Endodermal cell (in vitro differentiated cells): ENCODE measurements around the gene MAL. TPM values are rescaled to one million over a fixed set of nuclear protein-coding genes. Genes with fewer than 3 reads are reported as not detected.

Experiments used
- DNase-seq: peaks from one replicate; pipeline ENCODE4 v3.0.0-alpha.2; 2017
- H3K27ac ChIP-seq: 2 replicates; pipeline ENCODE4 v1.5.1; 2013; ENCODE audit warnings: mild to moderate bottlenecking, low read depth, low read length, moderate library complexity
- H3K27me3 ChIP-seq: 2 replicates; pipeline ENCODE4 v1.6.1; 2013; ENCODE audit warnings: mild to moderate bottlenecking, low read length, moderate library complexity; ENCODE audit not compliant: insufficient read depth, control insufficient read depth, poor library complexity, severe bottlenecking
- H3K36me3 ChIP-seq: 2 replicates; pipeline ENCODE4 v1.7.0; 2013; ENCODE audit warnings: mild to moderate bottlenecking, low read length, moderate library complexity; ENCODE audit not compliant: control insufficient read depth, insufficient read depth
- H3K4me1 ChIP-seq: one replicate; pipeline ENCODE4 v1.7.0; 2013; ENCODE audit warnings: low read length; ENCODE audit not compliant: control insufficient read depth, insufficient read depth
- H3K4me3 ChIP-seq: 2 replicates; pipeline ENCODE4 v1.5.1; 2013; ENCODE audit warnings: mild to moderate bottlenecking, low read length, moderate library complexity
- H3K9ac ChIP-seq: 2 replicates; pipeline ENCODE4 v1.6.1; 2013; ENCODE audit warnings: mild to moderate bottlenecking, low read length, moderate library complexity; ENCODE audit not compliant: poor library complexity, severe bottlenecking; ENCODE audit errors: extremely low read depth
- H3K9me3 ChIP-seq: 2 replicates; pipeline ENCODE4 v1.6.1; 2013; ENCODE audit warnings: mild to moderate bottlenecking, low read length, moderate library complexity; ENCODE audit not compliant: control insufficient read depth
- H3K27ac Mint-ChIP-seq: 2 replicates; pipeline ENCODE4 v1.8.0; 2020; ENCODE audit warnings: mixed read lengths
- H3K27me3 Mint-ChIP-seq: 2 replicates; pipeline ENCODE4 v1.8.0; 2021; ENCODE audit warnings: mild to moderate bottlenecking, mixed read lengths; ENCODE audit not compliant: insufficient read depth
- H3K36me3 Mint-ChIP-seq: 2 replicates; pipeline ENCODE4 v1.8.0; 2020; ENCODE audit warnings: low read depth, mixed read lengths
- H3K4me1 Mint-ChIP-seq: 2 replicates; pipeline ENCODE4 v1.8.0; 2020; ENCODE audit warnings: mixed read lengths
- H3K4me3 Mint-ChIP-seq: 2 replicates; pipeline ENCODE4 v1.8.0; 2020; ENCODE audit warnings: mild to moderate bottlenecking, moderate library complexity, mixed read lengths
- H3K9me3 Mint-ChIP-seq: 2 replicates; pipeline ENCODE4 v1.8.0; 2020; ENCODE audit warnings: mild to moderate bottlenecking, mixed read lengths
- WGBS, 2 experiments: methylation state at CpG; one replicate each; pipeline versions ENCODE4 v1.1.5 to v1.1.7; 2013; ENCODE audit warnings: missing lambda C conversion rate in 2 of 2, mixed read lengths in 1 of 2; ENCODE audit not compliant: insufficient coverage in 1 of 2, insufficient read length in 1 of 2; 5-methylcytosine and 5-hydroxymethylcytosine counted together
- total RNA-seq, 2 donors: library from RNA; stranded (reverse); fragmentation: NEBNext Ultra II Directional in 1 of 2; extraction: Animal tissue kit (Norgen Biotek cat#: 25700) in 1 of 2; gene quantifications; 2 replicates in 1 of 2; 3 replicates in 1 of 2; pipeline ENCODE4 v1.2.1, GENCODE V29; 2021
- TF ChIP-seq, protein P1 (sequence below): fragments of 200-600 bp; sonication (generic); conservative IDR thresholded peaks from 2 replicates; pipeline ENCODE4 v1.5.0; 2021; ENCODE audit warnings: antibody characterized with exemption, mild to moderate bottlenecking

The MAL gene
- total RNA-seq, 2 donors from 2014 or later = not detected

DNA sequence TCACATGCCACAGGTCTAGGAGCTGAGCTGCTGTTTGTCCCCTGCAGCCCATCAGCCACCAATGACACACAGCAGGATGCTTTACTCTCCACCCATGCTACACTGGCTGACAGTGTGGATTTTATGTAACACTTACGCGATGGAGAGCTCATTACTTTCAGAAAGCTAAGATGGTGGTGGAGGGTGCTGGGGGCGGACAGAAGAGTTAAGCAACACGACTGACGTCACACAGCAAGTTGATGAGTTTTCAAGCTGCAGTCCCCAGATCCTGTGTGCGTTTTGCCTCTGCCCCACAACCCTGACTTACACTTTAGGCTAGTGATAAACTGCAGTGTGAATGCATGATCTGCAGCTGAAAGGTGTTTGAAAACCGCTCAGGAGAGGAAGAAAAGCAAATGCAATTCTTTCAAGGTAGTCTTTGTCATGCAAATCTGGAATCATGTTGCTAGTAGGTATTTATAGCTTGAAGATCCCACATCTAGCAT lies 53.7 kb downstream of the MAL start:
- TF ChIP-seq, protein P1, sequence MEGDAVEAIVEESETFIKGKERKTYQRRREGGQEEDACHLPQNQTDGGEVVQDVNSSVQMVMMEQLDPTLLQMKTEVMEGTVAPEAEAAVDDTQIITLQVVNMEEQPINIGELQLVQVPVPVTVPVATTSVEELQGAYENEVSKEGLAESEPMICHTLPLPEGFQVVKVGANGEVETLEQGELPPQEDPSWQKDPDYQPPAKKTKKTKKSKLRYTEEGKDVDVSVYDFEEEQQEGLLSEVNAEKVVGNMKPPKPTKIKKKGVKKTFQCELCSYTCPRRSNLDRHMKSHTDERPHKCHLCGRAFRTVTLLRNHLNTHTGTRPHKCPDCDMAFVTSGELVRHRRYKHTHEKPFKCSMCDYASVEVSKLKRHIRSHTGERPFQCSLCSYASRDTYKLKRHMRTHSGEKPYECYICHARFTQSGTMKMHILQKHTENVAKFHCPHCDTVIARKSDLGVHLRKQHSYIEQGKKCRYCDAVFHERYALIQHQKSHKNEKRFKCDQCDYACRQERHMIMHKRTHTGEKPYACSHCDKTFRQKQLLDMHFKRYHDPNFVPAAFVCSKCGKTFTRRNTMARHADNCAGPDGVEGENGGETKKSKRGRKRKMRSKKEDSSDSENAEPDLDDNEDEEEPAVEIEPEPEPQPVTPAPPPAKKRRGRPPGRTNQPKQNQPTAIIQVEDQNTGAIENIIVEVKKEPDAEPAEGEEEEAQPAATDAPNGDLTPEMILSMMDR = no peak
- WGBS, 2 experiments = 19 to 29% methylated on average over 2 to 7 of the region's 7 CpGs
- H3K4me3 Mint-ChIP-seq = no peak overlapping the region
- Histone ChIP-seq H3K4me1 (no peaks in the 10 kb centered on the region), H3K27ac (no peak overlapping the region), H3K9ac (no peak overlapping the region), H3K27me3 (no peaks in the 10 kb centered on the region), H3K9me3 (no peaks in the 10 kb centered on the region), H3K36me3 (no peaks in the 10 kb centered on the region), H3K4me3 (no peak overlapping the region)
- peaks cover 21% of the 10 kb centered on the region for H3K27me3 Mint-ChIP-seq
- peaks cover 3% of the 10 kb centered on the region for H3K4me1 Mint-ChIP-seq
- no peaks in the 10 kb centered on the region for H3K9me3 Mint-ChIP-seq
- no peak overlapping the region for H3K27ac Mint-ChIP-seq
- peaks cover 4% of the 10 kb centered on the region for H3K36me3 Mint-ChIP-seq
- peak; percentile 68 for DNase-seq

DNA sequence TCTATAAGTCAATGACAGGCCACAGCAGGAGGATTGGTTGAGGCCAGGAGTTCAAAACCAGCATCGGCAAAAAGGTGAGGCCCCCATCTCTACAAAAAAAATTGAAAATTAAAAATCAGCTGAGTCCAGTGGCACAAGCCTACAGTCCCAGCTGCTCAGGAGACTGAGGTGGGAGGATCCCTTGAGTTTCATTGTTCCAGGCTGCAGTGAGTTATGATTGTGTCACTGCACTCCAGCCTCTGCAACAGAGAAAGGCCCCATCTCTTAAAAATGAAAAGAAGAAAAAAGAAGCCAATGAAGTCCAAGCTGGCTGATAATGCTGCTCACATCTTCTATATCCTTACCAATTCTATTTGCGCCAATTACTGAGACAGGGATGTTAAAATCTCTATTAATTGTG lies 57.0 kb downstream of the MAL start:
- Histone ChIP-seq H3K9me3 (no peaks in the 10 kb centered on the region), H3K9ac (no peak overlapping the region), H3K27me3 (no peaks in the 10 kb centered on the region), H3K4me3 (no peak overlapping the region), H3K36me3 (peaks cover 27% of the 10 kb centered on the region), H3K4me1 (no peaks in the 10 kb centered on the region), H3K27ac (no peak overlapping the region)
- Mint-ChIP-seq H3K4me3 (no peak overlapping the region), H3K36me3 (peaks cover 32% of the 10 kb centered on the region), H3K27me3 (peaks cover 8% of the 10 kb centered on the region), H3K4me1 (no peaks in the 10 kb centered on the region), H3K9me3 (no peaks in the 10 kb centered on the region), H3K27ac (no peak overlapping the region)
- no peak for DNase-seq
- WGBS, 2 experiments = 87 to 100% methylated on average over 1 to 2 of the region's 2 CpGs
- TF ChIP-seq, protein P1 = no peak

DNA sequence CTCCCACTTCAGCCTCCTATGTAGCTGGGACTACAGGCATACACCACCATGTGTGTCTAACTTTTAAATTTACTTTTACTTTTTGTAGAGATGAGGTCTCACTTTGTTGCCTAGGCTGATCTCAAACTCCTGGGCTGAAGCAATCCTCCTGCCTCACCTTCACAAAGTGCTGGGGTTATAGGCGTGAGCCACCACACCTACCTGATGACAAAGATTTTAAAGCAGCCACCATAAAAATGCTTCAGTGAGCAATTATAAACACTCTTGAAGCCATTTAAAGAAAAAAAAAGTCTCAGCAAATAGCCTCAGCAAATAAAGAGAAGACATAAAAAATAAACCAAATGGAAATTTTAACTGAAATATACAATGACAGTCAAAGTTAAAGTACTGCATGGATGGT lies 60.5 kb downstream of the MAL start:
- peaks cover 62% of the 10 kb centered on the region for H3K36me3 Mint-ChIP-seq
- H3K27me3 ChIP-seq = no peaks in the 10 kb centered on the region
- no peak overlapping the region for H3K4me3 Mint-ChIP-seq
- no peaks in the 10 kb centered on the region for H3K9me3 Mint-ChIP-seq
- H3K27ac ChIP-seq = no peak overlapping the region
- no peaks in the 10 kb centered on the region for H3K9me3 ChIP-seq
- no peak for DNase-seq
- no peaks in the 10 kb centered on the region for H3K27me3 Mint-ChIP-seq
- no peak overlapping the region for H3K27ac Mint-ChIP-seq
- 96 to 100% methylated on average over 1 of the region's 1 CpG for WGBS, 2 experiments
- H3K4me1 Mint-ChIP-seq = no peaks in the 10 kb centered on the region
- H3K9ac ChIP-seq = no peak overlapping the region
- TF ChIP-seq, protein P1 = no peak
- peaks cover 56% of the 10 kb centered on the region for H3K36me3 ChIP-seq
- no peak overlapping the region for H3K4me3 ChIP-seq
- H3K4me1 ChIP-seq = no peaks in the 10 kb centered on the region
